GM12873 (cell line): ENCODE results near the gene ANKRD33.

Experiments
- CTCF ChIP-seq: IDR thresholded peaks from 2 replicates; pipeline ENCODE4 v1.5.1; 2012; ENCODE audit warnings: low read depth, mild to moderate bottlenecking, moderate library complexity, low read length, control low read depth; ENCODE audit not compliant: insufficient read depth; ENCODE audit errors: missing control alignments

ANKRD33 gene

GRCh38 chr12:51867796-51868428, 20.0 kb upstream of the ANKRD33 start:
- no peak for TF ChIP-seq CTCF

DNA sequence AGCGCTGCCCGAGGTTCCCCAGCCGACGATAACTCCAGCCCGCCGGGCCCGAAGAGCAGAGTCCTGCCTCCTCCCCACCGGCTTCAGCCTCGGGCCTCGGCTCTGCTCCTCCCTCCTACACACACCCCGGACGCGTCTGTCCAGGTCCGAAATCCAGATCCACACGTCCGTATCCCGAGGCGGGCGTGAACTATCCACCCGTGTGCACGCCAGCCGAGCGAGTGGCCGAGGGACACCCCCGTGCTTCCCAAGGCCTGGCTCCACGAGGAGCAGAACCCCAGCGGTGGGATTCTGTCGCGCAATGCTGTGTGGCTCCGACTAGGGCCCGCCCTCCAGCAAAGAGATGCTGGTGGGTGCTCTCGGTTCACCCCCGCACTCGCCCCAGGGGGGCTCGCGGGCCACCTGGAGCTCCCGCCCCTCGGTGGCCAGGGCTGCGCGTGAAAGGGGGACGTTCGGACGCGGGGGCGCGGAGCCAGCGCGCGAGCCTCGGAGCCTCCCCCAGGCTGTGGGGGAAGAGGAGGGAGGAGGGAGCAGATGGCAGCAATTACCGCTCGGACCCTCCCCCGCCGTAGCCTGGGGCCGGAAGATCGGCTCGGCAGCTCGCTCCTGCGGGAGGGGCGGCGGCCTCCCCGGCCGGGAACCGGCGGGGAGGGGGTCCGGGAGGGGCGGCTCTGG, 18.9 kb upstream of the ANKRD33 start:
- no peak for TF ChIP-seq CTCF

GRCh38 chr12:51869496-51869865, 18.4 kb upstream of the ANKRD33 start:
- TF ChIP-seq CTCF, result no peak

DNA sequence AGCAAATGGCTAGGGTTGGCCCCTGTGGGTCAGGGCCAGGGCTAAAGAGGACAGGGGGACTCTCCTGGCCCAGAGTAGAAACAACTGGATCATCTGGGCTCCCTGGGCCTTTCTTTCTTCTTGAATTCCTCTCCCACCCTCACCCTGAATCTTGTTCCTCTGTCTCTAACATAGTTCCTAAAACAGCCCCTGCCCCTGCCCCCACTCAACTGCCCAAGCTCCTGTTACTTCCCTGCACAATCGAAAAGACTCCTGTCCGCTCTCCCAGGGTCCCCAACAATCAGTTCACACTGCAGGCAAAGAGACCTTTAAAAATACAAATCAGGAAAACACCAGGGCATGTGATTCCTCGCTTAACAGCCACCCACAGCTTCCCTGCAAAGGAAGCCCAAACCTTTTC, 18.0 kb upstream of the ANKRD33 start:
- no peak for TF ChIP-seq CTCF

DNA sequence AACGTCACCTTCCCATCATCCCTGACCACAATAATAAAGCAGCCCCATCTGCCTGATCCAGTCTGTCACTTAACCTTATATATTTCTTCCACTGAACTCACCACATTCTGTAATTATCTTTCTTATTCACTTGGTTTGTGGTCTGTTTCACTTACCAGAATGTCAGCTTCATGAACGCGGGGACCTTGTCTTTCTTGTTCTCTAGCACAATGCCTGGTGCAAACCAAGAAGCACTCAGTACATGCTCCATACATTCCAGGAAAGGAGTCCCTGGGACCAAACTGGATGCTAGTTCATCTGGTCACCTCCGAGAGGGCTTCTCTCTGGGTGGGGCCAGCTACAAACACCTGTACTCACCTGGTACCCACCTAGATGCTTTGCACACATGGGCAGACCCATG, 17.4 kb upstream of the ANKRD33 start:
- no peak for TF ChIP-seq CTCF

GRCh38 chr12:51871126-51871525, 16.8 kb upstream of the ANKRD33 start:
- no peak for TF ChIP-seq CTCF

DNA sequence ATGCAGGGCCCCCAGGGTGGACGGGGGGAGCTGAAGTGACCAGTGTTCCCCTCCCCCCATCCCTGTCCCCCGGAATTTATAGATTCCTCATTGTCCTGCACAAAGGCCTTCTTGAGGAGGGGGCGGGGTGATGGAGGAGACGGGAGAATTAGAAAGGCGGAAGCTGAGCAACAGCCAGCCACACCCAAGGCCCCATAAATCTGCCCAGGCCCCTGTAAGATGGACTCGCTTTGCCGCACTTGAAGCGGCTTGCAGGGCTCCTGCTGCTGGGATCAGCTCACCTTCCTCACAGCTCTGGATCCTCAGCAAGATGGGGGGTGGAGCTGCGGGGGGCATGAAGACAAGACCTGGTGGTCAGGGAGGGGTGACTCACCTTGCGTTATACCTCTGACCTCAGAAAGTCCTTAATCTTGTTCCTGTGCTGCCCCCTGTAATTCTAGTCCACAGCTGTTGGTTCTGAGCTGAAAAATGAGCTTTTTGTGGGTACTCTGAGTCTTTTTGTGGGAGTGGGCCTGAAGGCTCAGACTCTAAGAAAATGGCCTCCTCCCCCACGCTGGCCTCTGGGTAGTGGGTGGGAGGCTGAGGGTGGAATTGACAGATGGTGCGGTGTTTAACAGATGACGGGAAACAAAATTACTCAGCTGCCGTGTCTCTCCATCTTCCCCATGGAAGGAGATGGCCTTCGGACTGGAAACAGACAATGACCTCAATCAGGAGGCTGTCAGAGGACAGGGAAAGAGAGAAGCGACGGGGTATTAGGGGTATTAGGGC, 15.8 kb upstream of the ANKRD33 start:
- TF ChIP-seq CTCF, result no peak
